Neural cell (in vitro differentiated cells): ENCODE data around the gene RET. TPM values are rescaled to one million over a fixed set of nuclear protein-coding genes. Genes with fewer than 3 reads are reported as not detected.

ENCODE experiments used
- H2AFZ ChIP-seq: fragments of 200-600, 300-800 bp; sonication (generic), shearing (Covaris generic); 2 replicates; pipeline ENCODE4 v1.6.0; 2014; ENCODE audit warnings: low read depth, mild to moderate bottlenecking, antibody characterized with exemption, low read length, moderate library complexity
- H3F3A ChIP-seq: fragments of 200-600 bp; shearing (Covaris generic); 2 replicates; pipeline ENCODE4 v1.6.1; 2016; ENCODE audit warnings: mild to moderate bottlenecking, moderate library complexity, mixed read lengths, antibody characterized with exemption, low read length; ENCODE audit not compliant: insufficient read depth, poor library complexity, severe bottlenecking
- H3K27ac ChIP-seq: fragments of 200-600, 300-800 bp; sonication (generic), shearing (Covaris generic); 2 replicates; pipeline ENCODE4 v1.5.1; 2014; ENCODE audit warnings: mild to moderate bottlenecking, low read length, moderate library complexity
- H3K27me3 ChIP-seq: fragments of 300-800, 200-600 bp; sonication (generic), shearing (Covaris generic); 2 replicates; pipeline ENCODE4 v1.6.0; 2014; ENCODE audit warnings: mild to moderate bottlenecking, low read depth, low read length, moderate library complexity; ENCODE audit not compliant: insufficient read depth
- H3K36me3 ChIP-seq: fragments of 300-800, 200-600 bp; sonication (generic), shearing (Covaris generic); 2 replicates; pipeline ENCODE4 v1.5.1; 2014; ENCODE audit warnings: mild to moderate bottlenecking, antibody characterized with exemption, low read length, moderate library complexity; ENCODE audit not compliant: insufficient read depth
- H3K4me2 ChIP-seq: fragments of 300-800, 200-600 bp; sonication (generic), shearing (Covaris generic); 2 replicates; pipeline ENCODE4 v1.6.0; 2014; ENCODE audit warnings: mild to moderate bottlenecking, low read length
- H3K4me3 ChIP-seq: fragments of 300-800, 200-600 bp; sonication (generic), shearing (Covaris generic); 2 replicates; pipeline ENCODE4 v1.5.1; 2014; ENCODE audit warnings: mild to moderate bottlenecking, low read length, moderate library complexity
- H3K79me2 ChIP-seq: fragments of 200-600 bp; shearing (Covaris generic); replicated peaks from 2 replicates; pipeline ENCODE4 v1.6.0; 2014; ENCODE audit warnings: mild to moderate bottlenecking, low read length, moderate library complexity; ENCODE audit not compliant: insufficient read depth
- H3K9ac ChIP-seq: fragments of 300-800, 200-600 bp; sonication (generic), shearing (Covaris generic); 2 replicates; pipeline ENCODE4 v1.6.1; 2016; ENCODE audit warnings: mild to moderate bottlenecking, low read length, mixed read lengths
- H3K9me2 ChIP-seq: fragments of 200-600 bp; shearing (Covaris generic); 2 replicates; pipeline ENCODE4 v1.6.1; 2016; ENCODE audit warnings: mild to moderate bottlenecking, low read length, mixed read lengths; ENCODE audit not compliant: insufficient read depth
- H3K9me3 ChIP-seq: fragments of 200-600, 300-800 bp; sonication (generic), shearing (Covaris generic); 2 replicates; pipeline ENCODE4 v1.6.1; 2016; ENCODE audit warnings: mild to moderate bottlenecking, mixed run types, low read length, moderate library complexity, mixed read lengths
- H4K20me1 ChIP-seq: fragments of 200-600 bp; shearing (Covaris generic); 2 replicates; pipeline ENCODE4 v1.6.1; 2016; ENCODE audit warnings: mild to moderate bottlenecking, mixed run types; ENCODE audit not compliant: insufficient read depth
- CTCF ChIP-seq: fragments of 450-650 bp; IDR thresholded peaks from 2 replicates; pipeline ENCODE4 v1.5.1; 2014; ENCODE audit warnings: antibody characterized with exemption, mild to moderate bottlenecking, moderate library complexity; ENCODE audit not compliant: poor library complexity, severe bottlenecking
- EP300 ChIP-seq: fragments of 450-650 bp; conservative IDR thresholded peaks from 2 replicates; pipeline ENCODE4 v1.6.1; 2014; ENCODE audit warnings: antibody characterized with exemption, mild to moderate bottlenecking, moderate library complexity; ENCODE audit not compliant: poor library complexity, severe bottlenecking
- EZH2 ChIP-seq: fragments of 200-600, 300-800 bp; shearing (Covaris generic), sonication (generic); IDR thresholded peaks from 2 replicates; pipeline ENCODE4 v1.6.1; 2014; ENCODE audit warnings: antibody characterized with exemption, low read length, borderline replicate concordance, mild to moderate bottlenecking; ENCODE audit not compliant: insufficient read depth, poor library complexity, severe bottlenecking
- MXI1 ChIP-seq: fragments of 450-650 bp; conservative IDR thresholded peaks from 2 replicates; pipeline ENCODE4 v1.6.1; 2014; ENCODE audit warnings: antibody characterized with exemption, mild to moderate bottlenecking; ENCODE audit not compliant: poor library complexity, severe bottlenecking
- POLR2AphosphoS5 ChIP-seq: IDR thresholded peaks from 2 replicates; pipeline ENCODE4 v1.6.1; 2012
- RAD21 ChIP-seq: fragments of 450-650 bp; conservative IDR thresholded peaks from 2 replicates; pipeline ENCODE4 v1.6.1; 2014; ENCODE audit warnings: antibody characterized with exemption, mild to moderate bottlenecking, moderate library complexity
- REST ChIP-seq: IDR thresholded peaks from 2 replicates; pipeline ENCODE4 v1.6.1; 2012; ENCODE audit warnings: borderline replicate concordance
- SMC3 ChIP-seq: fragments of 450-650 bp; conservative IDR thresholded peaks from 2 replicates; pipeline ENCODE4 v1.6.1; 2014; ENCODE audit warnings: antibody characterized with exemption, mild to moderate bottlenecking, moderate library complexity; ENCODE audit not compliant: poor library complexity
- TAF1 ChIP-seq: IDR thresholded peaks from 2 replicates; pipeline ENCODE4 v1.6.1; 2012; ENCODE audit warnings: low read depth
- polyA plus RNA-seq: library from polyadenylated mRNA; depleted of rRNA; stranded (reverse); fragments of >200 nt; gene quantifications from 2 replicates; pipeline ENCODE4 v1.2.3, GENCODE V29; 2014

RET gene
- polyA plus RNA-seq, 1 donor from 2014 or later: 1.7 TPM

- H3K4me2 ChIP-seq: no peak overlapping the region
- TF ChIP-seq CTCF: no peak
- no peak for TF ChIP-seq RAD21
- TF ChIP-seq TAF1: no peak
- TF ChIP-seq EZH2: no peak
- TF ChIP-seq POLR2AphosphoS5: no peak
- TF ChIP-seq SMC3: no peak
- no peak for TF ChIP-seq REST
- TF ChIP-seq MXI1: no peak
- no peak for TF ChIP-seq EP300
- H3K9me2 ChIP-seq: no peaks in the 10 kb centered on the region
- no peaks in the 10 kb centered on the region for H3K36me3 ChIP-seq
- no peak overlapping the region for H3K27ac ChIP-seq
- H3K79me2 ChIP-seq: no peaks in the 10 kb centered on the region
- H3K4me3 ChIP-seq: no peak overlapping the region
- no peaks in the 10 kb centered on the region for H3K27me3 ChIP-seq
- no peaks in the 10 kb centered on the region for H3F3A ChIP-seq
- H2AFZ ChIP-seq: no peak overlapping the region
- H3K9me3 ChIP-seq: no peaks in the 10 kb centered on the region
- H3K9ac ChIP-seq: no peak overlapping the region
- no peaks in the 10 kb centered on the region for H4K20me1 ChIP-seq
These were observed 7.7 kb upstream of the RET start for GRCh38 chr10:43069211-43069515.

GRCh38 chr10:43069579-43069978, 7.3 kb upstream of the RET start:
- no peak for TF ChIP-seq EP300
- TF ChIP-seq RAD21: no peak
- TF ChIP-seq POLR2AphosphoS5: no peak
- no peak for TF ChIP-seq REST
- no peak for TF ChIP-seq MXI1
- no peak for TF ChIP-seq CTCF
- no peak for TF ChIP-seq TAF1
- TF ChIP-seq EZH2: no peak
- no peak for TF ChIP-seq SMC3
- H3F3A ChIP-seq: no peaks in the 10 kb centered on the region
- no peak overlapping the region for H2AFZ ChIP-seq
- H3K79me2 ChIP-seq: no peaks in the 10 kb centered on the region
- H3K4me3 ChIP-seq: no peak overlapping the region
- no peak overlapping the region for H3K27ac ChIP-seq
- H3K4me2 ChIP-seq: no peak overlapping the region
- H3K36me3 ChIP-seq: no peaks in the 10 kb centered on the region
- no peaks in the 10 kb centered on the region for H4K20me1 ChIP-seq
- H3K27me3 ChIP-seq: peaks cover under 1% of the 10 kb centered on the region
- no peak overlapping the region for H3K9ac ChIP-seq
- H3K9me3 ChIP-seq: no peaks in the 10 kb centered on the region
- H3K9me2 ChIP-seq: no peaks in the 10 kb centered on the region
